HG02588 (cell line): ENCODE results near the gene IRF5.

Experiments used
- ATAC-seq: cut with Tn5 transposase; IDR thresholded peaks from one replicate; pipeline ENCODE4 v1.9.1; 2021; ENCODE audit warnings: mild to moderate bottlenecking, moderate library complexity; ENCODE audit not compliant: unreplicated experiment

IRF5 gene

GRCh38 chr7:128937647-128938543 lies at the start of gene IRF5:
TSS of gene IRF5 (plus strand) at chr7:128937927. CDS start at chr7:128942082, 4,155 bp downstream.
- peak; percentile 18 for ATAC-seq

- ATAC-seq = no peak
These were observed 49.5 kb upstream of the IRF5 start for GRCh38 chr7:128888039-128888755.

- no peak for ATAC-seq
These were observed 49.0 kb upstream of the IRF5 start for GRCh38 chr7:128888756-128889095.

- ATAC-seq = no peak
These were observed 48.6 kb upstream of the IRF5 start for GRCh38 chr7:128889121-128889520.

GRCh38 chr7:128890306-128891109 lies 47.2 kb upstream of the IRF5 start:
- no peak for ATAC-seq

DNA sequence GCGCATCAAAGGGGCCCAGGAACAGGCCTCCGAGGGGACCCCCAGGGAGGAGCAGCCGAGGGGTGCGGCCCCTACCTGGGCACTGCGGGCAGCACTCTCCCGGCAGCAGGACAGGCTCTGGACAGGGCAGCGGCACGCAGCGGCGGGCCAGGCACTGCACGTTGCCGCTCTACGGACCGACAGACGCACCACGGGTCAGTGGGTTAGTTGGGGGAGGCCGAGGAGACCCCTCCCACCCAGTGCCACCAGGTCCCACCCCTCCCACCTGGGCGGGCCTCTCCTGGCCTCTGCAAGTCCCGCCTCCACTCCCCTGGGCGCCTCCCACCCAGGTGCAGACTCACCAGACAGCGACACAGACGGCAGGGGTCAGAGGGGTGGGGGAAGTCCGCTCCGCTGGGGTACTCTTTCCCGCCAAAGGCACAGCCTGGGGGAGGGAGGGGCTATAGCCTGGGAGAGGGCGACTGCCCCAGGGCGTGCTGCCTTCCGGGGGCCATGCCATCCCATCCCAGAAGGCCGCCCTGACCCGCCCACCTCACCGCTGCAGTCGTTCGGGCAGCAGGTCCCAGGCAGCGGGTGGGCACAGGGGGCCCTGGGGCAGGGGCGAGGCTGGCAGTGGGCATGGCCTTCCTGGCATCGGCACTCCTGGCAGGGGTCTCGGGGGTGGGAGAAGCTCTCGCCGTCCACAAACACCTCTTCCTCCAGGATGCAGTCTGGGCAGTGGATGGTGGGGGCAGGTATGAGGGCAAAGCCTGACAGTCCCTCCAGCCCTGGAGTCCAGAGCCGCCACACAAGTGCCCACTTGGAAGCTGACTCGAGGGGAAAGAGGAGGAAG lies 46.4 kb upstream of the IRF5 start:
- ATAC-seq = no peak

GRCh38 chr7:128891942-128892269 lies 45.8 kb upstream of the IRF5 start:
- ATAC-seq = no peak

GRCh38 chr7:128892521-128893250 lies 45.0 kb upstream of the IRF5 start:
- ATAC-seq = no peak

DNA sequence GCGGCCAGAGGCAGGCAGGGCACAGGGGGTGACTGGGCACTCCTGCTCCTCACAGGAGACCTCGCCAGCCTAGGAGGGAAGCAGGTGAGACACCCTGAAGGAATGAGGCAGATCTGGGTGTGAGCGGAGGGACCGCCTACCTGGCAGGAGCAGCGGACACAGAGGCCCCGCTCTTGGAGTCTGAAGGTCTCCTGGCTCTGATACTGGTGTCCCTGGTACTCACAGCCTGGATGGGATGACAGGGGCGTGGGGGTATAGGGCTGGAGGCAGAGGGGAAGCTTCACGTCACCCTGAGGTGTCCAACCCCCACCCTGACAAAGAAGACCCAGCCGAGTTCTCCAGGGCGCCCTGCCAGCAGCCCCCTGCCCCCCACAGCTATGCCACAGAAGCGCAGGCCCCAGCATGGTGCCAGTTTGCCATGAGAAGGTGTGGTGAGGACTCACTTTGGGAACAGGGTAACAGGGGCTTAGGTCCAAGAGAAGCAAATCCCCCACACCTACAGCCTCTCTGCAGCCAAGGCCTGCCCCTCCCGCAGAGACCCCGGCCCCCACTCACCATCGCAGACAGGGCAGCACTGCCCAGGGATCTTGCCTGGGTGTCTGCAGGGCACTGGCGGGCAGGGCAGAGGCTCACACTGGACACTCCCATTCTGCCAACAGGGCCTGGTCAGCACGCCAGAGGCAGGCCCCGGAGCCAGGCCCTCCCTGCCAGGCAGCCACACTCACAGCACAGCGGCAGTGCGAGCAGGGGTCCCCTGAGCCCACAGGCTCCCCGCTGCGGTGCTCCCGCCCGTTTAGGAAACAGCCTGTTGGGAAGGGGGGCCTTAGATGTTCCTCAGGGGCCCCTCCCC lies 44.3 kb upstream of the IRF5 start:
- no peak for ATAC-seq

GRCh38 chr7:128894101-128894440 lies 43.7 kb upstream of the IRF5 start:
- ATAC-seq = no peak

DNA sequence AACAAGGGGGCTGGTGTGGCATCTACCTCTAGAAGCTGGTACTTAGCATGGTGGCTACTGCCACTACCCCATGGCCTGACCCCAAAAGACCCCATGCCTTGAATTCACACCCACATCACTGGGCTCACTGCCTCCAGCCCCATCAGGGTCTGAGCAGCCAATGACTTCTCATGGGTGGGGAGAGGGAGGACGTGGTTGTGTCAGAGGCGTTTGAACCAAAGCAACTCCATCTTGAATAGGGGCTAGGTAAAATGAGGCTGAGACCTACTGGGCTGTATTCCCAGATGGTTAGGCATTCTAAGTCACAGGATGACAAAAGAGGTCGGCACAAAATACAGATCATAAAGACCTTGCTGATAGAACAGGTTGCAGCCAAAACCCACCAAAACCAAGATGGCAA lies 42.4 kb upstream of the IRF5 start:
- no peak for ATAC-seq

DNA sequence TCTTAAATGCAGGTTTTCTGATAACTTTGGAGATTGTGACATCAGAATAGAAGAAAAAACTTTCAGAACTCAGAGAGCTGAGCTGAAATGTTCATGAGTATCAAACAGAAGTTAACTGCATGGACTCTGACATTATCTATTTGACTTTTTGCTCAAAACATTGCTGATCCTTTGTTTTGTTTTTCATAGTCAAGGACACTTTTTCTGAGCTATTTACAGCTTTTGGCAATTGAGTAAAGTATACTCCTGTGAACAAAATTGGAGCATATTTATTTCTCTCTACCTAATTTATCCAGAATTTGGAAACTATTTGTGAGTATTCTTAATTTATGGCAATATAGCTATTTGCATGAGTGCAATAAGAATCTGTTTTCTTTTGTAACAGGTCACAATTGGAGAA lies 38.3 kb upstream of the IRF5 start:
- no peak for ATAC-seq

DNA sequence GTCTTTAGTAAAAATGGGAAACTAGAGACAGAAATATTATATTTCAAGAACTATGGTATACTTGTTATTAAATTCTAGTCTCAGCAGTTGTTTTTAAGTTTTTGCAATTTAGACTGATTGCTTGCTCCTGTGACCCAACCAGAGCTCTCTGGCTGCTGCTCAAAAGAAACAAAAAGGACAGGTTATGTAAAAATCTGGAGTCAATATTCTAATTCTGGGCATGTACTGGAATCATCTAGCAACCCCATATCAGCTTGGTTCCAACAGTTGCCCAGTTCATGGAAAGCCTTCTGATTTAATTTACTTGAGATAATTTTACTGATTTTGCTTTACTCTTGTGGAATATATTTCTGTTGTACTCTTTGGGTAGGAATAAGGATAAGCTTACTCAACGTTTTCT lies 37.5 kb upstream of the IRF5 start:
- ATAC-seq = no peak

DNA sequence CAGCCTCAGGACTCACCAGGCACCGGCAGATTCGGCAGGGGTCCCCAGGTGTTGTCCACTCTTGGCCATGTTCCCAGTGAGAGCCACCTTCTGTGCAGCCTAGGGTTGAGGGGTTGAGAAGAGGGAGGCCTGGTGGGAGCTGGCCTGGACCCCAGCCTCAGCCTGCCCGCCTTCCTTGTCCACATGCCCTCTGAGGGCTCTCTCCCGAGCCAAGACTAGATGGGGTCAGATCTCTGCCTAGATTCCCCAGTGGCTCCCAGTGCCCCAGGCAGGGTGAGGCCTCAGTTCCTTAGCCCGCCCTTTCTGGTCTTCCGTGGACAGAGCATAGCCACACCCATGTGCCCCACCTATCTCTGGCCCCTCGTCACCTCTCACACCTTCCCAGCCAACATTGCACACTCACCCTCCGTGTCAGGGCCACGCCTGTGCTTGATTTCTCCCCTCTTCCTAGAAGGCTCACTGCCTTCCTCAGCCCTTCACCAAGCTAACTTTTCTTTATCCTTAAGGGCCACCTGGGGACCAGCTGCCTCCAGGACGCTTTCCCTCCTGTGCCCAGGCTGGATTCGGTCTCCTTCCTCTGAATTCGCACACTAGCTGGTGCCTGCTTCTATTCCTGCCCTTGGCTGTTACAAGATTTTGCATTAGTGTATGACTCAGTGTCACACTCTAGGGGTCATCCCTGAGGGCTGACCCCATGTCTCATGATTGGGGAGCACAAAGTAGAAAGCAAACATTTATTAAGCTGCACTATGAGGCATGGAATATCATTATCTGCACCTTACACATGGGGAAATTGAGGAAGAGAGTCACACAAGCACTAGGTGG lies 34.8 kb upstream of the IRF5 start:
- no peak for ATAC-seq

- no peak for ATAC-seq
These were observed 33.9 kb upstream of the IRF5 start for GRCh38 chr7:128903621-128904361.

- ATAC-seq = no peak
These were observed 33.1 kb upstream of the IRF5 start for GRCh38 chr7:128904381-128905197.
